LNCAP (cell line): ENCODE results near the gene TAS2R10.

Experiments used
- CTCF ChIP-seq: fragments of 450-650 bp; IDR thresholded peaks from 2 replicates; pipeline ENCODE4 v1.5.1; 2017; ENCODE audit warnings: mild to moderate bottlenecking

Gene TAS2R10

GRCh38 chr12:10851243-10851858 is 25.2 kb upstream of the TAS2R10 start:
- TF ChIP-seq CTCF: no peak

GRCh38 chr12:10849425-10849878 is 23.3 kb upstream of the TAS2R10 start, which contains the start of gene PRR4:
PRR4 (minus strand) TSS chr12:10849475; CDS start chr12:10849437, 38 bp downstream.
- TF ChIP-seq CTCF: no peak

- no peak for TF ChIP-seq CTCF
Observed at GRCh38 chr12:10847744-10848143, 21.6 kb upstream of the TAS2R10 start.

- TF ChIP-seq CTCF: no peak
Observed at GRCh38 chr12:10842862-10843261, 16.7 kb upstream of the TAS2R10 start.

GRCh38 chr12:10838461-10838860 is 12.3 kb upstream of the TAS2R10 start:
- TF ChIP-seq CTCF: no peak

GRCh38 chr12:10829994-10830393 is 3.8 kb upstream of the TAS2R10 start:
- no peak for TF ChIP-seq CTCF

- no peak for TF ChIP-seq CTCF
Observed at GRCh38 chr12:10824957-10825356, 1.2 kb downstream of the TAS2R10 start.
